ENCODE results near the gene BARX2. TPM values are rescaled to one million over a fixed set of nuclear protein-coding genes. Genes with fewer than 3 reads are reported as not detected.

BARX2 gene
- polyA plus RNA-seq, 3 donors = 0.56 to 0.77 (median 0.73) TPM

GRCh38 chr11:129395883-129396282 lies 20.2 kb downstream of the BARX2 start:
- DNase-seq = no peak

- DNase-seq = no peak
Observed at GRCh38 chr11:129396454-129396853, 20.8 kb downstream of the BARX2 start.

GRCh38 chr11:129402206-129403171 lies 26.8 kb downstream of the BARX2 start:
- no peak for DNase-seq

DNA sequence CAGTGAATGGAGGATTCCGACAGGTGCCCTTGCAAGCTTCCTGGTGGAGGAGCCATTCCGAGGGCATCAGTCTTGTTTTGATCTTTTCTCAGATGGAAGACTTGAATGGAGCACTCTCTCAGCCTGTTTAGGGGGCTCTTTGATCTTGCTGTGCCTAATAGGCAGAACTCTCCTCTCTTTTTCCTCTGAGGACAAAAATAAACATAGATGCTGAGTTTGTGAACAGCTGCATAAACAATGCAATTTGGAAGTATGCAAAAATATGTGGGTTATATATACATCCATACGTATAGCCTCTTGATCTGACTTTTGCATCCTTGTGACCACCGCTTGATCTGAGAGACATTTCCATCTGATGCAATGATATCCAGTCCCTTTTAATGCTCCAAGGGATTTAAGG lies 29.1 kb downstream of the BARX2 start:
- DNase-seq = no peak

GRCh38 chr11:129408865-129409444 lies 33.3 kb downstream of the BARX2 start:
- no peak for DNase-seq

DNA sequence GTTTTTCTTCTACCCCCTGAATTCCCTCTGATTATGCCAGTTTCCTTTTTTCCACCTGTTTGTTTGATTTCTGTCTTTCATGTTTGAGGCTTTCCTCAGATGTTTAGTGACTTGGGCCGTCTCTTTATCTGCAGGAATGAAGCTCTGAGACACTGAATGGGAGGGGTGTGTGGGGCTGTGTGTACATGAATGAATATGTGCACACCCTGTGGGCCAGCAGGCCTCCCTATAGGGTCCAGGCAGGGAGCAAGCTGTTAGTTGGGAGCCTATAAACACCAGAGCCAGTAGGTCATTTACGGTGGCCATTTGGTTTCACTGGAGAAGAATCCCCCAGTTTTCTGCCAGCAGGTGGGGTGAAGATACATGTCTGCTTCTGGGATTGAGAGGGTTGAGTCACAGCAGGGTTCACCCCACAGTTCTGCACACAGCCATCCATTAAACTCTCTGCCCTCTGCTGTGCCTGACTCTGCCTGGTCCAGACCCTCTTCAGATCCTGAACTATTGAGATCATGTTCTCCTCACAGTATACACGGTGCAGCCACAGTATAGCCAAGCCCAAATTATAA lies 34.8 kb downstream of the BARX2 start:
- no peak for DNase-seq

DNA sequence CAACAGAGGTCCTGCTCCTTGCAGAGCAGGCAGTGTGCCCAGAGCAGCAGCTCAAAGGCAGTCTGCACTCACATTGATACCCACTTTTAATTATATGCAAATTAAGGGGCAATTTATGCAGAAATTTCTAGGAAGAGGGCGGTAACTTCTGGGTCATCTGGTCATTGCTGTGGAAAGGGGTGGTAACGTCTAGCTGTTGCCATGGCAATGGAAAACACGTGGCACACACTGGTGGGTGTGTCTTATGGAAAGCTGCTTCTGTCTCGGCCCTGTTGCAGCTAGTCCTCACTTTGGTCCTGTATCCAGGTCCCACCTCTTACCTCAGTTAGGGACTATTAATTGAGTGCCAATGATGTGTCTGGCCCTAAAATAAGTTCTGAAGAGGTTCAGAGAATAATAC lies 36.8 kb downstream of the BARX2 start:
- no peak for DNase-seq

DNA sequence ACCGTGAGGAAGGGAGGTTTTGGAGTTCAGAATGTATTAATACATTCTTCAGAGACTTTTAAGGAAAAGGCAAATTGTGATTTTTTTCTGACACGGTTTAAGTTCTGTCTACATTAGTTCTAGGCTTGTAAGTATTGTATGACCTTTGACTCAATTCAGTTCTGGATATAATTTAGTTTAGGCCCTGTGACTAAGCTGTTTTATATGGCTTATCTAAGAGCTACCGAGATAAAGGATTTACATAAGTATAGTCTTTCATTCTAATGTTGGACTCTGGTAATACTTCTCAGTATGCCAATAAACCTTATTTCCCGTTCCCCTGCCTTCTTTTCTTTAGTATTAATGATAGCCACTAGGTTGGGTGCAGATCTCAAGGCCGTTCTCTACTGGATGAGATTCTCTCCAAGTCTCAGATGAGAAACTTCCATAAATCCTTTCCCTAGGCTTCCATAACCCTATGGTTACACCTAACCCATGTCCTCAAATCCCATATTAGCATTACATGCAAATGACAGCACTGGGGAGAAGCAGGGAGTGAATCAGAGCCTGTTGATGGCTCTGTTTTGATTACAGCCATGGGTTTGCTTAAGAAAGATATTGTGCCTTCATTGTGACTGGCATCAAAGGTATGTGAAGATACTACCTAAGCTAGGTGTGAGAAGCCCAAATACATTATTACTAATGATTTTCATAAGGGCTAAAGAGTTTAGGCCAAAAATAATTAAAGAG lies 38.7 kb downstream of the BARX2 start:
- no peak for DNase-seq

GRCh38 chr11:129416080-129416820 lies 40.6 kb downstream of the BARX2 start:
- DNase-seq = no peak

DNA sequence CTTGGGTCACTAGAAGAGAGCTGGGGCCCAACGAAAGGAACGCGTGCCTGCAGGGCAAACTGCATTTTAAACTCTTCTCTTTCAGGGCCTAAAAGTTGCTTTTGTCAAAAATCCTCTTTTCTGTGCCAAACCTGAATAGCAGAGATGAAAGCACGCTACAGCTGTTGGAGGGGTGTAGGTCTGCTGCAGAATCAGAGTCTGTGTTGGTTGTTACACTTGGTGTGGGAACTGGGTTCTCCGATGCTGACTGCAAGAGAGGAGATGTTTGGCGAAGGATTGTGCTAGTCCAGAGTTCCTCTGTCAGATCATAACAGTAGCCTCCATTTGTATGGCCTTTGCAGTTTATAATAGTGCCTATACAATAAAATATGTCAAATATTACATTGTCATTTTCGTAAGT lies 41.8 kb downstream of the BARX2 start:
- DNase-seq = no peak

- DNase-seq = no peak
Observed at GRCh38 chr11:129418039-129418438, 42.4 kb downstream of the BARX2 start.

GRCh38 chr11:129419386-129419785 lies 43.7 kb downstream of the BARX2 start:
- no peak for DNase-seq

GRCh38 chr11:129423426-129423825 lies 47.8 kb downstream of the BARX2 start:
- peak; percentile 5 for DNase-seq

DNA sequence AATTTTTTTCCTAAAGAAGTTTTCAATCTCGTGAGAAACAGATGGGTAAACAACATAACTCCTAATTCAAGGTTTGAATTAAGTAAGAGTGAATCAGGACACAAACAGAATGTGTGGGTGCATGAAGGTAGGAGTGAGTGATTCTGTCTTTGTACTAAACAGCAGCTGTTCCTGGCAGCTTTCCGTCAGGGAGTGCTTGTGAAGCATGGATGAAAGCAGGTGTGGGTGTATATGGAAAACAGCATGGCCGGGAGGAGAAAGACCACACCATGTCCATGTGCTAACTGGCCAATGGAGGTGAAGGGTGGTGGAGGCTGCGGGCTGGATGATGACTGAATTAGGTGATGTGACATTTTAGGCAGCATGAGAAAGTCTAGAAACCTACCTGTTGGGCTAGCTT lies 49.6 kb downstream of the BARX2 start:
- DNase-seq = no peak

DNA sequence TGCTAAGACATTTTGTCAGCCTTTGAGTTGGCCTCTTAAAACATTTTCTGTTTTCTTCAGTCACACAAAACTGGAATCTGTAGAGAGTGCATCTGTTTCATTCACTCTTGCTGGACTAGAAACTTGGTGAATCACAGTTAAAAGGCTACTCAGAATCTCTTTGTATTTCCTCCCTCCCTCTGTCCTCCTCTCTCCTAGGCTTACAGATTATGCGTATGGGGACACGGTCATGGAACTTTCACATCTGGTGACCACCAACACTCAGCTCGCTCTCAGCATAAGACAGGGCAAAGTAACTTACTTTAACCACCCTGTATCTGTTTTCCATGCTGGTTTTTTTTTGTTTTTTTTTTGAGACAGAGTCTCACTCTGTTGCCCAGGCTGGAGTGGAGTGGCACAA lies 50.4 kb downstream of the BARX2 start:
- DNase-seq = no peak

DNA sequence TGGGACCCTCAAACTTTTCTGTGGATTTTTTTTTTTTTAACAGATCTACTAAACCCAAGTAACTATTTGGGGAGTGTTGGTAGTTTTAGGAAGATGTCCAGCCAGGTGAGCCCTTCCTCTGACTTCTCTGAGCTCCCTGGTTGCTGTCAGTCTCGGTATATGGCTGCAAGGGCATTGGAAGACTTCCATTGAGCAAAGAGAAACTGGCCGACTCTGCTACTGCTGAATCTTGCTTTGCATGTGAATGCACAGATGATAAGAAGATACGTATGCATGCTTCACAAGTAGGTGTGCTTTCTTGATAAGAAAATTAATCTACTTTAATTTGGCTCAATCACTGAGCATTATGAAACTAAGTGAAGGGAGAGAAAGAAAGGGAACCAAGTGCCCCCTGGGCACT lies 51.1 kb downstream of the BARX2 start:
- no peak for DNase-seq

- DNase-seq = peak; percentile 12
Observed at GRCh38 chr11:129427376-129427775, 51.7 kb downstream of the BARX2 start.

- DNase-seq = peak; percentile 41
Observed at GRCh38 chr11:129427816-129428406, 52.3 kb downstream of the BARX2 start.

GRCh38 chr11:129428557-129428956 lies 52.9 kb downstream of the BARX2 start:
- no peak for DNase-seq

DNA sequence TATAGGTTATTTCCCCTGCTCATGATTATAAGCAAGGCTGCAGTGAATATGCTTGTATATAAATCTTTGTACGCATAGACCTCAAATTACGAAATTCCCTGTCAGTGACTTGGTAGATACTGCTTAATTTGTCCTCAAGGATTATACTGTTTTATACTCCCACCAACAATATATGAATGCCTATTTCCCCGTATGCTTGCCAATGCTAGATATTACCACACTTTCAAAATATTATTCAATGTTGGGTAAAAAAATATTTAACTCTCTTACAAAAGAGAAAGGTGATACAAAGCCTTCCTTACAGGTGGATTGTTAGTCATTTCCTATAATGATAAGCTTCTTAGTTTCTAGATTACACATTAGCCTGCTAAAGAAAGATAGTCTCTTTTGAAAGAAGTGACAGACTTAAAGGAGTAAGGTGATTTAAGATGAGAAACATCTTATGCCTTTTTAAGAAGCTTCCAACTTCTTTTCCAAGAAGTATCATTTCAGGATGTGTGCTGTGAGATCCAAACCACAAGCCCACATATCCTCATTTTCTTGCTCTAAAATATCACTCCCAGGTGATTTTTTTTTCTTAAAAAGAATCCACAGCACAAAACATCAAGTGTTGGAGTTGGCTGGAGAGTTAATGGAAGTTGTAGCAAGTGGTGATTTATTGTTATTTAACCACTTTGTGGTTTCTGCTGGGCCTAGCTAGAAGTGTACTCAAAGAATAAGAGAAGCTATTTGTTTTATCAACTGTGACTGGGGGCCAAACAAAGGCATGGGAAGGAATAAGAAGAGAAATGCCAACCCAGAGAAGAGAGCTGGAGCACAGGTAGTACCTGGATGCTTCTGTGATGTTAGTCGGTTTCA lies 59.2 kb downstream of the BARX2 start:
- peak; percentile 34 for DNase-seq
